K562 (cell line): ENCODE results near the gene LIMS1. TPM values are rescaled to one million over a fixed set of nuclear protein-coding genes. Genes with fewer than 3 reads are reported as not detected.

Experiments used
- DMBX1 ChIP-seq: fragments of 250-450 bp; sonication (Bioruptor Pico); IDR thresholded peaks from 2 replicates; pipeline ENCODE4 v1.8.0; 2022; ENCODE audit warnings: inconsistent platforms, mild to moderate bottlenecking, moderate library complexity, borderline replicate concordance
- DPF2 ChIP-seq: fragments of 450-650 bp; IDR thresholded peaks from 2 replicates; pipeline ENCODE4 v1.6.1; 2016
- E2F8 ChIP-seq: fragments of 450-650 bp; IDR thresholded peaks from 2 replicates; pipeline ENCODE4 v1.7.1; 2018; ENCODE audit warnings: mild to moderate bottlenecking, low read depth; ENCODE audit not compliant: partially characterized antibody
- HEY1 ChIP-seq: fragments of 250-450 bp; sonication (Bioruptor Pico); IDR thresholded peaks from 2 replicates; pipeline ENCODE4 v1.5.0; 2020; ENCODE audit warnings: mild to moderate bottlenecking, moderate library complexity, borderline replicate concordance
- JUND ChIP-seq, 2 experiments: IDR thresholded peaks; 2 replicates in 1 of 2; 3 replicates in 1 of 2; pipeline ENCODE4 v1.6.1; 2011; ENCODE audit warnings: borderline replicate concordance in 2 of 2, low read depth in 2 of 2, low read length in 2 of 2, improper control_type of control experiment in 1 of 2, missing biosample characterization in 1 of 2, missing genetic modification characterization in 1 of 2, missing genetic modification reagents in 1 of 2
- RAD51 ChIP-seq: fragments of 450-650 bp; IDR thresholded peaks from 2 replicates; pipeline ENCODE4 v1.7.1; 2016; ENCODE audit warnings: low read depth, mild to moderate bottlenecking, borderline replicate concordance
- SNRNP70 ChIP-seq: fragments of 200-400 bp; formaldehyde crosslinking; optimal IDR thresholded peaks from 2 replicates; pipeline ENCODE3; 2017; ENCODE audit warnings: low read depth, low read length
- U2AF2 ChIP-seq: fragments of 200-400 bp; formaldehyde crosslinking; optimal IDR thresholded peaks from 2 replicates; pipeline ENCODE3; 2017; ENCODE audit warnings: low read depth, mild to moderate bottlenecking, low read length
- ZKSCAN1 ChIP-seq: fragments of 150-350 bp; IDR thresholded peaks from 2 replicates; pipeline ENCODE4 v1.6.1; 2016; ENCODE audit warnings: low read depth, low read length
- ZNF77 ChIP-seq: fragments of 250-450 bp; sonication (Bioruptor Pico); IDR thresholded peaks from 2 replicates; pipeline ENCODE4 v1.5.0; 2020
- polyA plus RNA-seq, 8 experiments: library from polyadenylated mRNA; depleted of rRNA in 4 of 8; stranded (reverse) in 5 of 8; unstranded in 3 of 8; fragments of >200 nt; fragmentation: Nextera tagmentation in 2 of 8; fragmentation: Illumina TruSeq in 1 of 8; extraction: Ambion mirVana in 2 of 8; extraction: Trizol in 1 of 8; gene quantifications; 2 replicates each; pipeline versions ENCODE4 v1.2.1 to v1.2.3, GENCODE V29; 2011 to 2014; ENCODE audit warnings: inconsistent platforms in 1 of 8, missing spikeins in 1 of 8
- total RNA-seq, 7 experiments: library from RNA; depleted of rRNA in 6 of 7; stranded (reverse); fragments of >200 nt in 6 of 7; fragmentation: Illumina TruSeq in 2 of 7; extraction: Trizol in 2 of 7; gene quantifications; 2 replicates each; pipeline versions ENCODE4 v1.2.1 to v1.2.3, GENCODE V29; 2011 to 2021; ENCODE audit warnings: low replicate concordance in 1 of 7
- TF ChIP-seq, protein P1 (sequence below): IDR thresholded peaks from 2 replicates; pipeline ENCODE4 v1.6.1; 2011; ENCODE audit not compliant: insufficient read length; ENCODE audit errors: extremely low read depth
- TF ChIP-seq, protein P2 (sequence below): sonication (generic); formaldehyde crosslinking; IDR thresholded peaks from 2 replicates; pipeline ENCODE4 v1.8.0; 2023; ENCODE audit warnings: missing genetic modification reagents, mild to moderate bottlenecking, borderline replicate concordance
- TF ChIP-seq, protein P3 (sequence below): fragments of 450-650 bp; conservative IDR thresholded peaks from 2 replicates; pipeline ENCODE4 v1.6.1; 2016; ENCODE audit warnings: missing genetic modification characterization, low read depth, mild to moderate bottlenecking, control low read depth, missing compliant biosample characterization

The LIMS1 gene
- total and polyA plus RNA-seq, 9 of the 15 experiments (the other 6 are each of a cell fraction or from before 2014, with no cell fraction given): 52.8 to 134 (median 81.0) TPM

DNA sequence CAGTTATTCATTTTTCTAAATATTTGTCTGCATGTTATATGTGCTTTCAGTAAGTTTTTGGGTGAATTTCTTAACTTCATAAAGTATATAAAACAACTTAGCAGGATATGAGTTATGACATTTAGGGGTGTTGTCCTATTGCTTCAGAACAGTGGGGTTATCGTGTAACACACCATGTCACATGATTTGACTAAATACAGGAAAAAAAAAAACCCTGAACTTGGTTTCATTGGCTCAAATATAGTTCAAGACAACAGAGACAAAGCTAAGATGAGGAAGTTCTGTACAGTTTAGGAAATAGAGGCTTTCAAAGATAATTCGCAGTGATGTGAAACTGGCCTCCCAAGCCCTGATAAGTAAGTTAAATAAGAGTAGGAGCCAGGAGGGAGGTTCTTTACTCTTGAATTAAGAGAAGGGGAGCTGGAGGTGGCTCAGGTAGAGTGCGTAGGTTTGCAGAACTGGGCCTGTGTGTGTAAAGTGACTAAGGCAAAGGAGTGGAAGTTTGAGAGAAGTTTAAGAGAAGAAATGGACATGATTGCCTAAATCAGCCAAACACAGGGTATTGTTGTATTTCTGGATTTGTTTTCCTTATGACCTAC, 53.9 kb downstream of the LIMS1 start (continued):
- TF ChIP-seq E2F8 (peak; percentile 22), U2AF2 (no peak), DMBX1 (CRISPR knock-in tag) (no peak), RAD51 (peak; percentile 72), SNRNP70 (no peak), HEY1 (CRISPR knock-in tag) (no peak), JUND (IDR thresholded peaks at IDR 0.05; ENCODE audit: borderline replicate concordance, low read depth, low read length) (no peak; the same call in 1 of the 2 replicates), JUND (tag; IDR thresholded peaks at IDR 0.05; ENCODE audit: borderline replicate concordance, low read depth, low read length) (peak; percentile 30; the same call in 1 of the 3 replicates), ZNF77 (no peak), ZKSCAN1 (no peak), DPF2 (peak; percentile 61)
- TF ChIP-seq, protein P1, sequence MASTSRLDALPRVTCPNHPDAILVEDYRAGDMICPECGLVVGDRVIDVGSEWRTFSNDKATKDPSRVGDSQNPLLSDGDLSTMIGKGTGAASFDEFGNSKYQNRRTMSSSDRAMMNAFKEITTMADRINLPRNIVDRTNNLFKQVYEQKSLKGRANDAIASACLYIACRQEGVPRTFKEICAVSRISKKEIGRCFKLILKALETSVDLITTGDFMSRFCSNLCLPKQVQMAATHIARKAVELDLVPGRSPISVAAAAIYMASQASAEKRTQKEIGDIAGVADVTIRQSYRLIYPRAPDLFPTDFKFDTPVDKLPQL: no peak
- TF ChIP-seq, protein P2, sequence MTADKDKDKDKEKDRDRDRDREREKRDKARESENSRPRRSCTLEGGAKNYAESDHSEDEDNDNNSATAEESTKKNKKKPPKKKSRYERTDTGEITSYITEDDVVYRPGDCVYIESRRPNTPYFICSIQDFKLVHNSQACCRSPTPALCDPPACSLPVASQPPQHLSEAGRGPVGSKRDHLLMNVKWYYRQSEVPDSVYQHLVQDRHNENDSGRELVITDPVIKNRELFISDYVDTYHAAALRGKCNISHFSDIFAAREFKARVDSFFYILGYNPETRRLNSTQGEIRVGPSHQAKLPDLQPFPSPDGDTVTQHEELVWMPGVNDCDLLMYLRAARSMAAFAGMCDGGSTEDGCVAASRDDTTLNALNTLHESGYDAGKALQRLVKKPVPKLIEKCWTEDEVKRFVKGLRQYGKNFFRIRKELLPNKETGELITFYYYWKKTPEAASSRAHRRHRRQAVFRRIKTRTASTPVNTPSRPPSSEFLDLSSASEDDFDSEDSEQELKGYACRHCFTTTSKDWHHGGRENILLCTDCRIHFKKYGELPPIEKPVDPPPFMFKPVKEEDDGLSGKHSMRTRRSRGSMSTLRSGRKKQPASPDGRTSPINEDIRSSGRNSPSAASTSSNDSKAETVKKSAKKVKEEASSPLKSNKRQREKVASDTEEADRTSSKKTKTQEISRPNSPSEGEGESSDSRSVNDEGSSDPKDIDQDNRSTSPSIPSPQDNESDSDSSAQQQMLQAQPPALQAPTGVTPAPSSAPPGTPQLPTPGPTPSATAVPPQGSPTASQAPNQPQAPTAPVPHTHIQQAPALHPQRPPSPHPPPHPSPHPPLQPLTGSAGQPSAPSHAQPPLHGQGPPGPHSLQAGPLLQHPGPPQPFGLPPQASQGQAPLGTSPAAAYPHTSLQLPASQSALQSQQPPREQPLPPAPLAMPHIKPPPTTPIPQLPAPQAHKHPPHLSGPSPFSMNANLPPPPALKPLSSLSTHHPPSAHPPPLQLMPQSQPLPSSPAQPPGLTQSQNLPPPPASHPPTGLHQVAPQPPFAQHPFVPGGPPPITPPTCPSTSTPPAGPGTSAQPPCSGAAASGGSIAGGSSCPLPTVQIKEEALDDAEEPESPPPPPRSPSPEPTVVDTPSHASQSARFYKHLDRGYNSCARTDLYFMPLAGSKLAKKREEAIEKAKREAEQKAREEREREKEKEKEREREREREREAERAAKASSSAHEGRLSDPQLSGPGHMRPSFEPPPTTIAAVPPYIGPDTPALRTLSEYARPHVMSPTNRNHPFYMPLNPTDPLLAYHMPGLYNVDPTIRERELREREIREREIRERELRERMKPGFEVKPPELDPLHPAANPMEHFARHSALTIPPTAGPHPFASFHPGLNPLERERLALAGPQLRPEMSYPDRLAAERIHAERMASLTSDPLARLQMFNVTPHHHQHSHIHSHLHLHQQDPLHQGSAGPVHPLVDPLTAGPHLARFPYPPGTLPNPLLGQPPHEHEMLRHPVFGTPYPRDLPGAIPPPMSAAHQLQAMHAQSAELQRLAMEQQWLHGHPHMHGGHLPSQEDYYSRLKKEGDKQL (CRISPR knock-in tag): no peak
- TF ChIP-seq, protein P3, sequence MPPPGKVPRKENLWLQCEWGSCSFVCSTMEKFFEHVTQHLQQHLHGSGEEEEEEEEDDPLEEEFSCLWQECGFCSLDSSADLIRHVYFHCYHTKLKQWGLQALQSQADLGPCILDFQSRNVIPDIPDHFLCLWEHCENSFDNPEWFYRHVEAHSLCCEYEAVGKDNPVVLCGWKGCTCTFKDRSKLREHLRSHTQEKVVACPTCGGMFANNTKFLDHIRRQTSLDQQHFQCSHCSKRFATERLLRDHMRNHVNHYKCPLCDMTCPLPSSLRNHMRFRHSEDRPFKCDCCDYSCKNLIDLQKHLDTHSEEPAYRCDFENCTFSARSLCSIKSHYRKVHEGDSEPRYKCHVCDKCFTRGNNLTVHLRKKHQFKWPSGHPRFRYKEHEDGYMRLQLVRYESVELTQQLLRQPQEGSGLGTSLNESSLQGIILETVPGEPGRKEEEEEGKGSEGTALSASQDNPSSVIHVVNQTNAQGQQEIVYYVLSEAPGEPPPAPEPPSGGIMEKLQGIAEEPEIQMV (tag): no peak
